RWPE2 (cell line): ENCODE measurements around the gene CEP192.

Experiments used
- ATAC-seq: fragments of 200-7000 bp; cut with Tn5 transposase; 3 replicates; pipeline ENCODE4 v1.9.1; 2021; ENCODE audit warnings: low read depth
- DNase-seq: peaks from one replicate; pipeline ENCODE4 v3.0.0-alpha.2; 2020; ENCODE audit warnings: low spot score
- H3K27ac ChIP-seq: fragments of 450-650 bp; 2 replicates; pipeline ENCODE4 v1.5.1; 2017; ENCODE audit warnings: mild to moderate bottlenecking; ENCODE audit not compliant: poor library complexity, severe bottlenecking
- H3K27me3 ChIP-seq: fragments of 250-450 bp; sonication (Bioruptor Pico); 2 replicates; pipeline ENCODE4 v1.5.1; 2021; ENCODE audit warnings: mild to moderate bottlenecking, moderate library complexity; ENCODE audit not compliant: insufficient read depth, poor library complexity, severe bottlenecking
- H3K36me3 ChIP-seq: fragments of 250-450 bp; sonication (Bioruptor Pico); 2 replicates; pipeline ENCODE4 v1.5.1; 2020; ENCODE audit warnings: low read depth, mild to moderate bottlenecking, moderate library complexity
- H3K4me1 ChIP-seq: fragments of 250-450 bp; sonication (Bioruptor Pico); 2 replicates; pipeline ENCODE4 v1.5.1; 2021; ENCODE audit warnings: mild to moderate bottlenecking, moderate library complexity; ENCODE audit not compliant: insufficient read depth, poor library complexity, severe bottlenecking
- H3K4me3 ChIP-seq: fragments of 250-450 bp; sonication (Bioruptor Pico); 2 replicates; pipeline ENCODE4 v1.5.1; 2021; ENCODE audit warnings: mild to moderate bottlenecking, moderate library complexity; ENCODE audit not compliant: severe bottlenecking
- H3K9me3 ChIP-seq: fragments of 250-450 bp; sonication (Bioruptor Pico); 2 replicates; pipeline ENCODE4 v1.5.1; 2021; ENCODE audit warnings: mild to moderate bottlenecking, moderate library complexity; ENCODE audit not compliant: severe bottlenecking
- TF ChIP-seq, protein P1 (sequence below): fragments of 450-650 bp; IDR thresholded peaks from one replicate; pipeline ENCODE4 v1.5.1; 2017; ENCODE audit warnings: mild to moderate bottlenecking, moderate library complexity; ENCODE audit not compliant: poor library complexity, severe bottlenecking

The CEP192 gene

DNA sequence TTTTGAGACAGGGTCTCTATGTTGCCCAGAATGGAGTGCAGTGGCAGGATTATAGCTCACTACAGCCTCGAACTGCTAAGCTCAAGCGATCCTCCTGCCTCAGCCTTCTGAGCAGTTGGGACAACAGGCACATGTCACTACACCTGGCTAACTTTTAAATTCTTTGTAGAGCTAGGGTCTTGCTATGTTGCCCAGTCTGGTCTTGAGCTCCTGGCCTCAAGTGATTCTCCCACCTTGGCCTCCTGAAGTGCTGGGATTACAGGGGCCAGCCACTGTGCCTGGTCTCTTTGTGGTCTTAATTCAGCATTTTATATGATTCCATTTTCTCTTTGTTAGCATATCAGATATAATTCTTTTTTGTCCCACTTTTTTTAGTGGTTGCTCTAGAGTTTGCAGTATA, 34.1 kb downstream of the CEP192 start:
- peaks cover 93% of the 10 kb centered on the region for H3K36me3 ChIP-seq
- DNase-seq = no peak
- no peaks in the 10 kb centered on the region for H3K4me1 ChIP-seq
- H3K27ac ChIP-seq = no peak overlapping the region
- no peak overlapping the region for H3K4me3 ChIP-seq
- TF ChIP-seq, protein P1, sequence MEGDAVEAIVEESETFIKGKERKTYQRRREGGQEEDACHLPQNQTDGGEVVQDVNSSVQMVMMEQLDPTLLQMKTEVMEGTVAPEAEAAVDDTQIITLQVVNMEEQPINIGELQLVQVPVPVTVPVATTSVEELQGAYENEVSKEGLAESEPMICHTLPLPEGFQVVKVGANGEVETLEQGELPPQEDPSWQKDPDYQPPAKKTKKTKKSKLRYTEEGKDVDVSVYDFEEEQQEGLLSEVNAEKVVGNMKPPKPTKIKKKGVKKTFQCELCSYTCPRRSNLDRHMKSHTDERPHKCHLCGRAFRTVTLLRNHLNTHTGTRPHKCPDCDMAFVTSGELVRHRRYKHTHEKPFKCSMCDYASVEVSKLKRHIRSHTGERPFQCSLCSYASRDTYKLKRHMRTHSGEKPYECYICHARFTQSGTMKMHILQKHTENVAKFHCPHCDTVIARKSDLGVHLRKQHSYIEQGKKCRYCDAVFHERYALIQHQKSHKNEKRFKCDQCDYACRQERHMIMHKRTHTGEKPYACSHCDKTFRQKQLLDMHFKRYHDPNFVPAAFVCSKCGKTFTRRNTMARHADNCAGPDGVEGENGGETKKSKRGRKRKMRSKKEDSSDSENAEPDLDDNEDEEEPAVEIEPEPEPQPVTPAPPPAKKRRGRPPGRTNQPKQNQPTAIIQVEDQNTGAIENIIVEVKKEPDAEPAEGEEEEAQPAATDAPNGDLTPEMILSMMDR = no peak
- ATAC-seq = no peak
- no peaks in the 10 kb centered on the region for H3K27me3 ChIP-seq
- H3K9me3 ChIP-seq = no peaks in the 10 kb centered on the region

DNA sequence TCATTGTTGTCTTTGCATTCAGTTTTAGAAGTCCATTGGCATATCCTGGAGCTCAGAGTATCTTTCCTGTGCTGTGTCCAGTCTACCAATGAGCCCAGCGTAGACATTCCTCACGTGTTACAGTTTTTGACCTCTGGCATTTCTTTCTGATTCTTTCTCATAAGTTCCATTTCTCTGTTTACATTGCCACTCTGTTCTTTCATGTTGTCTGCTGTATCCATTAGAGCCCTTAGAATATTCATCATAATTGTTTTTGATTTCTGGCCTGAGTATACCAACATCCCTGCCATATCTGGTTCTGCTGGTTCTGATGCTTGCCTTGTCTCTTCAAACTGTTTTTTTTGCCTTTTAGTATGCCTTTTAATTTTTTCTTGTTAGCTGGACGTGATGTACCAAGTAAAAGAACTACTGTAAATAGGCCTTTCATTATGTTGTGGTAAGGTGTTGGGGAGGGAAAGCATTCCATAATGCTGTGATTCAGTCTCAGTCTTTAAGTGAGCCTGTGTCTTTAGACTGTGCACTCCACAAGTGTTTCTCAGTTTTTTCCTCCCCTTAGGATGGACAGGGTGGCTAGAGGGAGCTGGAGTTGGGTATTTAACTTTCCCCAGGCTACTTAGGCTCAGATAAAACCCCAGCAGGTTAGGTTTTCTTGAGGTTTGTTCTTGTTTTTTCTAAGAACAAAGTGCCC, 35.6 kb downstream of the CEP192 start:
- DNase-seq (no peak), ATAC-seq (no peak)
- Histone ChIP-seq H3K9me3 (no peaks in the 10 kb centered on the region), H3K4me1 (no peaks in the 10 kb centered on the region), H3K36me3 (peaks cover 89% of the 10 kb centered on the region), H3K27me3 (no peaks in the 10 kb centered on the region), H3K27ac (no peak overlapping the region), H3K4me3 (no peak overlapping the region)
- TF ChIP-seq, protein P1 = no peak

DNA sequence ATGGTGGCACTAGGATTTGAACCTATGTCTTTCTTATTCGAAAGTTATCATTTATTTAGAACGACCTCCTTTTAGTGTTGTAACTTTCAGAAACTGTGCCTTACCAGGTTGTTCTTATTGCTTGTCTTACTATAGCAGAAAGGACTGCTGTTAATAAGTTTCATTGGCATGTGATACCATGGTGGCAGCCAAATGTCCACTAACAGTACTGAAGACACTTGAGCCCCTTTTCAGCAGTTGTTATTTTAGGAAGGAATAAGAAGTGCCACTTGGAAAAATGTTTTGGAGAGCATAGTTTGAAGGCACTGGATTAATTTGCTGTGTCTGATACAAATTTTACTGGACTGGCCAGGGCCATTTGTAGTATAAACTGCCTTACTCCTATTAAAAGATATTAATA, 37.7 kb downstream of the CEP192 start:
- H3K4me1 ChIP-seq = no peaks in the 10 kb centered on the region
- H3K4me3 ChIP-seq = no peak overlapping the region
- H3K27me3 ChIP-seq = no peaks in the 10 kb centered on the region
- TF ChIP-seq, protein P1 = no peak
- peaks cover 83% of the 10 kb centered on the region for H3K36me3 ChIP-seq
- H3K9me3 ChIP-seq = no peaks in the 10 kb centered on the region
- DNase-seq (no peak), ATAC-seq (no peak)
- H3K27ac ChIP-seq = no peak overlapping the region

DNA sequence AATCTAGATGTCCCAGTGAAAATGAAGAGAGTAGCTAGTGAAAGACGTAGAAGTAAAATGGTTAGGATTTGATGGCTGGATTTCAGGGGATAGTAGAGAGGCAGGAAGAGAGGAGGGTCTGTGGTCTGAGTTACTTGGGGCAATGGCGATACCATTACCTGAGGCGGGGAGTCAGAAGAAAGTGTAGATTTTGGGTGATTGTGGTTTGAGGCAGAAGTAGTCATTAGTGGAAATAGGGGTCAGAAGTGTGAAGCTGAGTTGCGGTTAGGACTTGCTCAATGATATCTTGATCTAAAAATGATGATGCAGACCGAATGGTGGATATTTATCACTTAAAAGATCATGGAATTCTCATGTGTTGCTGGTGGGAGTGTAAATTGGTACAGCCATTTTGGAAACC, 41.0 kb downstream of the CEP192 start:
- Histone ChIP-seq H3K4me3 (no peak overlapping the region), H3K9me3 (no peaks in the 10 kb centered on the region), H3K27ac (no peak overlapping the region), H3K27me3 (no peaks in the 10 kb centered on the region), H3K4me1 (no peaks in the 10 kb centered on the region), H3K36me3 (peaks cover 59% of the 10 kb centered on the region)
- no peak for DNase-seq
- ATAC-seq = no peak
- TF ChIP-seq, protein P1 = no peak

DNA sequence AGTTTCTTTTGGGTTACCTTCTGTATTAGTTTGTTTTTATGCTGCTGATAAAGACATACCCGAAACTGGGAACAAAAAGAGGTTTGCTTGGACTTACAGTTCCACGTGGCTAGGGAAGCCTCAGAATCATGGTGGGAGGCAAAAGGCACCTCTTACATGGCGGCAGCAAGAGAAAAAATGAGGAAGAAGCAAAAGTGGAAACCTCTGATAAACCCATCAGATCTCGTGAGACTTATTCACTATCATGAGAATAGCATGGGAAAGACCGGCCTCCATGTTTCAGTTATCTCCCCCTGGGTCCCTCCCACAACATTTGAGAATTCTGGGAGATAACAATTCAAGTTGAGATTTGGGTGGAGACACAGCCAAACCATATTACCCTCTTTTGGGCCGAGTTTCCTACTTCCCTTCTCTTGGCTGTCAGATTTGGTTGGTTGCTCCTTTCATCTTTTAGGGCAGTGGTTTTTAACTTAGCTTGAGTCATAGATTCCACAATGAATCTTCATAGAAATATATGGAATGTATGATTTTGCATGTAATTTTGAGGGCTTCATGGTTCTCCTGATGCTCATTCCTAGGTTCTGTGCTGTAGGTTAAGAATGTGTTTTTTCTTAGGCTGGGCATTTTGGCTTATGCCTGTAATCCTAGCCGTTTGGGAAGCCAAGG, 44.2 kb downstream of the CEP192 start:
- no peaks in the 10 kb centered on the region for H3K9me3 ChIP-seq
- H3K4me3 ChIP-seq = no peak overlapping the region
- TF ChIP-seq, protein P1 = no peak
- ATAC-seq = no peak
- peaks cover 50% of the 10 kb centered on the region for H3K36me3 ChIP-seq
- no peak for DNase-seq
- no peaks in the 10 kb centered on the region for H3K4me1 ChIP-seq
- no peak overlapping the region for H3K27ac ChIP-seq
- H3K27me3 ChIP-seq = no peaks in the 10 kb centered on the region
